ENCODE data around the gene ZNF586.
"Not testable (repeated sequence)": the region's sequence is repeated elsewhere in the genome, so short reads cannot be mapped to it uniquely, and the experiment has no call there.

GRCh38 chr19:57823155-57823554, 53.7 kb downstream of the ZNF586 start:
- not testable (repeated sequence) for TF ChIP-seq CTCF (tag by site-specific recombination; IDR thresholded peaks at IDR 0.05); TCF7L2 (IDR thresholded peaks at IDR 0.05; ENCODE audit: borderline replicate concordance, low read depth, low read length); HOXA7 (CRISPR knock-in tag; IDR thresholded peaks at IDR 0.05; ENCODE audit: borderline replicate concordance); ZSCAN30 (tag by site-specific recombination; IDR thresholded peaks at IDR 0.05); ZNF596 (tag by site-specific recombination; IDR thresholded peaks at IDR 0.05); ZNF114 (tag by site-specific recombination; IDR thresholded peaks at IDR 0.05); PBX3 (CRISPR knock-in tag; IDR thresholded peaks at IDR 0.05); ZBTB48 (tag by site-specific recombination; IDR thresholded peaks at IDR 0.05); ZNF791 (tag by site-specific recombination; IDR thresholded peaks at IDR 0.05); ZSCAN18 (tag by site-specific recombination; IDR thresholded peaks at IDR 0.05); ZNF747 (tag by site-specific recombination; IDR thresholded peaks at IDR 0.05)

Measured in HEK293 (cell line).